ENCODE data around the gene APRT. TPM values are rescaled to one million over a fixed set of nuclear protein-coding genes. Genes with fewer than 3 reads are reported as not detected.

Gene APRT
- total RNA-seq, 1 donor from 2014 or later, result 116 TPM

DNA sequence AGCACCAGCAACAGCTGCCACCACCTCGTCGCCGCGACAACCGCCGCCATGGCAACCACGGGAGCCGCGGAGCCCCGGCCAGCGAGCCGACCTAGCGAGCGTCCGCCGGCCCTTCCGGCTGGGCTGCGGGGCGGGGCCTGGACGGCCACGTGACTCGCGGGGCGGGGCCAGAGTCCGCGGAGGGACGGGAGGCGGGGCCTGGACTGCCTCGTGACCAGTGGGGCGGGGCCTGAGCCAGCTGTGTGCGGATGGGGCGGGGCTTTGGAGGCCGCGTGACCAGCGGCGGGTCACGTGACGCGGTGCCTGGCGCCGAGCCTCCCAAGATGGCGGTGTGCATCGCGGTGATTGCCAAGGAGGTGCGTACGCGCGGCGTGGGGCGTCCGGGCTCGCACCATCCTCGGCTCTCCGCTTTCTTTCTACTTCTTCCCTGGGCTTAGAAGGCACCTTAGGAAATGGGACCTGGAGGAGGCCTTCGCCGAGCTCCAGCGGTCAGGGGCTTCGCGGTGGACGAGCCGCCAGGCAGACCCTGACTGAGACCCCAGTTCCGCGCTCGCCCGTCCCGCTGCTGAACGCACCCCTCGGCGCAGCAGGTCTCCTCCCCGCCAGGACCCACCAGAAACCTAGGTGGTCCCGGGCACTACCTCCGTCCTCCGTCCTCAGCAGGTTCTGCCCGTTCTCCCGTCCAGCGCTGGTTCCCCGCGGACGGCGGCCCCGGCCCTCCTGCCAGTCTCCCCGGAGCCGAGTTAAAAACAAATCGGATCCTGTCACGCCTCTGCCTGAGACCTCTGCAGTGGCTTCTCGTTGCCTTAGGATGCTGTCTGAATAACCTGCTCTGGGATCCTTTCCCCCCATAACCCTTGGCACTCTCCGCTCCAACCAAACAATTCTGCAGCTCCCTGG is 45.4 kb upstream of the APRT start, which contains the start of the genes GALNS and TRAPPC2L:
TSS of gene GALNS (minus strand) at position 120 of the 900 bp plus-strand sequence. CDS start at position 50, 70 bp downstream.
TSS of gene TRAPPC2L (plus strand) at position 300 of the 900 bp plus-strand sequence. CDS start at position 324, 24 bp downstream.
- Mint-ChIP-seq H3K27me3 (no peaks in the 10 kb centered on the region), H3K4me3 (peak within 1 kb of the TSS; percentile 99), H3K4me1 (ENCODE audit: unreplicated experiment) (peaks cover 14% of the 10 kb centered on the region), H3K36me3 (no peaks in the 10 kb centered on the region), H3K9me3 (no peaks in the 10 kb centered on the region), H3K27ac (peak within 1 kb of the TSS; percentile 95)
- peak; percentile 100 for DNase-seq (ENCODE audit: extremely low spot score, unreplicated experiment)
- TF ChIP-seq, protein P1, sequence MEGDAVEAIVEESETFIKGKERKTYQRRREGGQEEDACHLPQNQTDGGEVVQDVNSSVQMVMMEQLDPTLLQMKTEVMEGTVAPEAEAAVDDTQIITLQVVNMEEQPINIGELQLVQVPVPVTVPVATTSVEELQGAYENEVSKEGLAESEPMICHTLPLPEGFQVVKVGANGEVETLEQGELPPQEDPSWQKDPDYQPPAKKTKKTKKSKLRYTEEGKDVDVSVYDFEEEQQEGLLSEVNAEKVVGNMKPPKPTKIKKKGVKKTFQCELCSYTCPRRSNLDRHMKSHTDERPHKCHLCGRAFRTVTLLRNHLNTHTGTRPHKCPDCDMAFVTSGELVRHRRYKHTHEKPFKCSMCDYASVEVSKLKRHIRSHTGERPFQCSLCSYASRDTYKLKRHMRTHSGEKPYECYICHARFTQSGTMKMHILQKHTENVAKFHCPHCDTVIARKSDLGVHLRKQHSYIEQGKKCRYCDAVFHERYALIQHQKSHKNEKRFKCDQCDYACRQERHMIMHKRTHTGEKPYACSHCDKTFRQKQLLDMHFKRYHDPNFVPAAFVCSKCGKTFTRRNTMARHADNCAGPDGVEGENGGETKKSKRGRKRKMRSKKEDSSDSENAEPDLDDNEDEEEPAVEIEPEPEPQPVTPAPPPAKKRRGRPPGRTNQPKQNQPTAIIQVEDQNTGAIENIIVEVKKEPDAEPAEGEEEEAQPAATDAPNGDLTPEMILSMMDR (conservative IDR thresholded peaks at IDR 0.05), result no peak

DNA sequence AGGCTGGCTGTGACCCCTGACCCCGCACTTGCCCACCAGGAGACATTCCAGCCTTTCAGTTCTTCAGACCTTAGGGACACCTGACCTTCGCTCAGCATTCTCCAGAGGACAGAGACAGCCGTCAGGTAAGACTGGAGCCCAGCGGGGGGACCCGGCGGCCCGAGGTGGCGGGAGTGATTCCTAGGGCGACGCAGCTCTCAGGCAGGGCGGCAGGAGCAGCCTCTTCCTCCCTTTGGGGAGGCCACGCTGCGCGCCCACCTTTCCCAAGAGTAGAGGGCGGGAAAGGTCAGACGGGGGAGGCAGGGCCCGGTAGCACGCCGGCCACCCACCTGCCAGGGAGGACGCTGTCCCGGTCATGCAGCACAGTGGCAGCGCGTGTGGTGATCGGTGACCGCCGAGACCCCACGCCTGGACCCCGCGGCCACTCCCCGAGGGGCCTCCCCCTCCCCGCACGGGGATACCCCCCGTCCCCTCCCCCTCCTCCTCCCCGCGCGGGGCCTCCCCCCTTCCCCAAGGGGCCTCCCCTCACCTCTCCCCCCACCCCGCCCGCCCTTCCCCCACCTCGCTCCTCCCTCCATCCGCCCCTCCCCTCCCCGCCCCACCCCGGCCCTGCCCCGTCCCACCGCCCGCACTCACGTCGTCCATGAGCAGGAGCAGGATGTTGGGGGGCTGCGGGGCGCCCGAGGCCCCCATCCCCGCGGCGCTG is 44.5 kb upstream of the APRT start:
- Mint-ChIP-seq H3K27ac (no peak overlapping the region), H3K36me3 (no peaks in the 10 kb centered on the region), H3K9me3 (no peaks in the 10 kb centered on the region), H3K27me3 (no peaks in the 10 kb centered on the region), H3K4me3 (peak overlapping the region; percentile 99), H3K4me1 (ENCODE audit: unreplicated experiment) (peaks cover 14% of the 10 kb centered on the region)
- TF ChIP-seq, protein P1 (conservative IDR thresholded peaks at IDR 0.05), result no peak
- no peak for DNase-seq (ENCODE audit: extremely low spot score, unreplicated experiment)

DNA sequence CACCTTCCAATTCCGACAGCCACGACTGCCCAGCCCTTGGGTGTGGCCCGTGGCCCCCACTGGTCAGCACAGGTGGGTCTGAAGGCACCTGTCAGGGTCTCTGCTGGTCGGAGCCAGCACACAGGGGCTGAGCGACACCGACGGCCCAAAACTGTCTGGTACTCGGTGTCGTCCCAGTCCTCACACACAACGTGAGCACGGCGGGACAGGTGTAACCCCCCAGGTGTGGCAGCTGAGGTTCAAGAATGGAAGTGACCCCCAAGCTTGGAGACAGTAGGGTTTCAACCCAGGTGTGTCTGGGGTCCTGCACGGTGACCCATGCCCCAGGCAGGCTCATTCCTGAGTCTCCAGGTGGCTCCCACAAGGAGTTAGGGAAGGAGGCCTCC is 44.0 kb upstream of the APRT start:
- no peak for DNase-seq (ENCODE audit: extremely low spot score, unreplicated experiment)
- TF ChIP-seq, protein P1 (conservative IDR thresholded peaks at IDR 0.05), result no peak
- Mint-ChIP-seq H3K9me3 (no peaks in the 10 kb centered on the region), H3K36me3 (no peaks in the 10 kb centered on the region), H3K4me3 (peak overlapping the region; percentile 80), H3K4me1 (ENCODE audit: unreplicated experiment) (peaks cover 14% of the 10 kb centered on the region), H3K27me3 (no peaks in the 10 kb centered on the region), H3K27ac (no peak overlapping the region)

DNA sequence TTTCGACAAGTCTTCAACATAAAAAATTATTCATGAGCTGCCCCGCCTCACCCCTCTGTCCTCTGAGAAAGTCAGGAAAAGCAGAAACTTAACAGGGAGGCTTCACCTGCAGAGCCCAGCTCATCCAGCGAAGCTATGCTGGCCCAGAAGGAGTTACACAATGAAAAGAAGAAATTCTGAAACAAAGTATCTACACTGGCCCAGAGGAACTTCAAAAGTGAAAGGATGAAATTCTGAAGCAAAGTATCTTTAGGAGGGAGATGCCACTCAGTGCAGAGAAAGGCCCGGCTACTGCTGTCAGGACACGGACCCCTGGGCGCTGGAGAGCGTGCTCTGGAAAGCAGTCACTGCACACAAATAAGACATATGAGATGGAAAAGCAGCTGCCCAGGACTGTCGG is 43.4 kb upstream of the APRT start:
- no peaks in the 10 kb centered on the region for H3K27me3 Mint-ChIP-seq
- TF ChIP-seq, protein P1 (conservative IDR thresholded peaks at IDR 0.05), result no peak
- no peaks in the 10 kb centered on the region for H3K9me3 Mint-ChIP-seq
- H3K36me3 Mint-ChIP-seq, result no peaks in the 10 kb centered on the region
- peak overlapping the region; percentile 82 for H3K4me3 Mint-ChIP-seq
- no peak for DNase-seq (ENCODE audit: extremely low spot score, unreplicated experiment)
- H3K27ac Mint-ChIP-seq, result no peak overlapping the region
- peaks cover 14% of the 10 kb centered on the region for H3K4me1 Mint-ChIP-seq (ENCODE audit: unreplicated experiment)

DNA sequence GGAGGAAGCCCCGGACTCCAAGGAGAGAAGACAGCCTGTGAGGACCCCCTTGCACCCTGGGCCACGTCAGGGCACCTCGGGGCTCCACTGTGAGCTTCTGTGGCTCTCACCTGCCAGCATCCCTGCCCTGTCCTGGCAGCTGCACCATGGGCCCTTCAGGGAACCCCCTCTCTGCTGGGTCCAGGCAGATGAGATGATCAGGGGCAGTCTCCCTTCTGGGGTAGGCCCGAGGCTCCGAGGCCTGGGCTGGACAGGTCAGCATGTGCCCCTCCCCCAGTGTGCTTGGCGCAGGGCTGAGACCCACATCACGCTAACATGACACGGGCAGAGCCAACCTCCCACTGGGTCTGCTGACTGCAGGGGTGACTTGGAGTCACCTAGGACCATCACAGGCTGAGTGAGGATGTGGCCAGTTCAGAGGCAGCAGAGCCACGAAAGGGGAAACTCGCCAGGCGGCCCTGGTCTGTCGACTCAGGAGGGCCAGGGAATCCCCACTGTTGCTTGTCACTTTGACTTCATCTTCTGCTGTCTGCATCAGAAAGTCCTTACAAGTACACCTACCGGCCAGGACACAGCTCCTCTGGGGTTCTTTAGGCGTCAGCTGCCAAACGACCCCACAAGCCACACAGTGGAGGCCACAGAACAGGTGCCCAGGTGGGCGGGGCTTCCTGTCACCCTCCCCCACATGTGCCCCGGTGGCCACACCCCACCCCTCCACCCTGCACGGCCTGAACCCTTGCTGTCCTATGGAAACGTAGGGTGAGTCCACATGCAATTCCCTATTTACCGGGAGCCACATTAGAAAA is 42.8 kb upstream of the APRT start:
- peaks cover 14% of the 10 kb centered on the region for H3K4me1 Mint-ChIP-seq (ENCODE audit: unreplicated experiment)
- no peak overlapping the region for H3K4me3 Mint-ChIP-seq
- TF ChIP-seq, protein P1 (conservative IDR thresholded peaks at IDR 0.05), result no peak
- H3K27me3 Mint-ChIP-seq, result no peaks in the 10 kb centered on the region
- no peak overlapping the region for H3K27ac Mint-ChIP-seq
- H3K36me3 Mint-ChIP-seq, result no peaks in the 10 kb centered on the region
- no peak for DNase-seq (ENCODE audit: extremely low spot score, unreplicated experiment)
- H3K9me3 Mint-ChIP-seq, result no peaks in the 10 kb centered on the region
